Activated CD4-positive, alpha-beta memory T cell treated with anti-CD3 and anti-CD28 coated beads, Interleukin-2, amount 10 ng/mL, durations not matched to agents 7 days and 5 days (primary cell): Measurements from ENCODE around the gene LAMA4. TPM values are rescaled to one million over a fixed set of nuclear protein-coding genes. Genes with fewer than 3 reads are reported as not detected.
"Not testable (repeated sequence)": the region's sequence is repeated elsewhere in the genome, so short reads cannot be mapped to it uniquely, and the experiment has no call there.

ENCODE experiments used
- CTCF ChIA-PET: fragments of 350-600 bp; sonication (Branson Sonifier 250); formaldehyde crosslinking; loops from one replicate; lab custom pipeline; 2021; ENCODE audit warnings: antibody characterized with exemption, inconsistent platforms; lab: Charles Lee
- POLR2A ChIA-PET: fragments of 350-600 bp; sonication (Branson Sonifier 250); formaldehyde crosslinking; loops from one replicate; lab custom pipeline; 2021; ENCODE audit warnings: antibody characterized with exemption; lab: Charles Lee
- DNase-seq: peaks from one replicate; pipeline ENCODE4 v3.0.0-alpha.2; 2020
- H3K27ac Mint-ChIP-seq: one replicate; pipeline ENCODE4 v1.8.0; 2021; ENCODE audit warnings: mild to moderate bottlenecking, mixed read lengths
- H3K27me3 Mint-ChIP-seq: one replicate; pipeline ENCODE4 v1.8.0; 2021; ENCODE audit warnings: mixed read lengths
- H3K36me3 Mint-ChIP-seq: one replicate; pipeline ENCODE4 v1.8.0; 2021; ENCODE audit warnings: low read depth, mixed read lengths
- H3K4me1 Mint-ChIP-seq: one replicate; pipeline ENCODE4 v1.8.0; 2021; ENCODE audit warnings: mixed read lengths
- H3K4me3 Mint-ChIP-seq: one replicate; pipeline ENCODE4 v1.8.0; 2021; ENCODE audit warnings: mild to moderate bottlenecking, mixed read lengths
- H3K9me3 Mint-ChIP-seq: one replicate; pipeline ENCODE4 v1.8.0; 2021; ENCODE audit warnings: mixed read lengths
- total RNA-seq, 2 experiments: library from RNA; stranded (reverse); gene quantifications; one replicate each; pipeline ENCODE4 v1.2.3, GENCODE V29; 2021

Gene LAMA4
- total RNA-seq, 2 experiments from 2014 or later: not detected

GRCh38 chr6:112118034-112118433 is 136.3 kb downstream of the LAMA4 start:
- peaks cover 26% of the 10 kb centered on the region for H3K4me1 Mint-ChIP-seq
- no peak overlapping the region for H3K27ac Mint-ChIP-seq
- peaks cover 19% of the 10 kb centered on the region for H3K27me3 Mint-ChIP-seq
- no peaks in the 10 kb centered on the region for H3K9me3 Mint-ChIP-seq
- H3K4me3 Mint-ChIP-seq: no peak overlapping the region
- H3K36me3 Mint-ChIP-seq: no peaks in the 10 kb centered on the region
- DNase-seq: no peak
- POLR2A ChIA-PET: no interaction called here
- CTCF ChIA-PET: interaction anchor here (0.7 kb wide), 1 partner anchor 10 kb away, joined by 3 read pairs; no protein-coding TSS in a partner anchor

GRCh38 chr6:112117554-112117953 is 136.8 kb downstream of the LAMA4 start:
- no peaks in the 10 kb centered on the region for H3K36me3 Mint-ChIP-seq
- ChIA-PET POLR2A (no interaction called here), CTCF (interaction anchor here (0.7 kb wide), 1 partner anchor 10 kb away, joined by 3 read pairs; no protein-coding TSS in a partner anchor)
- peaks cover 26% of the 10 kb centered on the region for H3K4me1 Mint-ChIP-seq
- peaks cover 18% of the 10 kb centered on the region for H3K27me3 Mint-ChIP-seq
- peak overlapping the region; percentile 33 for H3K4me3 Mint-ChIP-seq
- no peaks in the 10 kb centered on the region for H3K9me3 Mint-ChIP-seq
- H3K27ac Mint-ChIP-seq: peak overlapping the region; percentile 42
- peak; percentile 21 for DNase-seq

GRCh38 chr6:112116221-112116620 is 138.1 kb downstream of the LAMA4 start:
- ChIA-PET POLR2A (interaction anchor here (1.0 kb wide), 1 partner anchor 29 kb away, joined by 5 read pairs; the partner anchor contains the start of genes FAM229B and TUBE1), CTCF (no interaction called here)
- Mint-ChIP-seq H3K36me3 (no peaks in the 10 kb centered on the region), H3K27ac (no peak overlapping the region), H3K4me1 (peaks cover 26% of the 10 kb centered on the region), H3K9me3 (no peaks in the 10 kb centered on the region), H3K4me3 (no peak overlapping the region), H3K27me3 (peaks cover 24% of the 10 kb centered on the region)
- DNase-seq: no peak

GRCh38 chr6:112114577-112115223 is 139.7 kb downstream of the LAMA4 start:
- no peak for DNase-seq
- POLR2A ChIA-PET: no interaction called here

GRCh38 chr6:112113918-112114317 is 140.4 kb downstream of the LAMA4 start:
- Mint-ChIP-seq H3K27me3 (peaks cover 24% of the 10 kb centered on the region), H3K27ac (no peak overlapping the region), H3K4me3 (no peak overlapping the region), H3K9me3 (no peaks in the 10 kb centered on the region), H3K36me3 (no peaks in the 10 kb centered on the region), H3K4me1 (peaks cover 26% of the 10 kb centered on the region)
- ChIA-PET POLR2A (no interaction called here), CTCF (no interaction called here)
- DNase-seq: no peak

More at GRCh38 chr6:112114577-112115223, 139.7 kb downstream of the LAMA4 start:
- H3K4me3 Mint-ChIP-seq: no peak overlapping the region
- H3K27me3 Mint-ChIP-seq: peaks cover 24% of the 10 kb centered on the region
- H3K9me3 Mint-ChIP-seq: no peaks in the 10 kb centered on the region
- H3K4me1 Mint-ChIP-seq: peaks cover 26% of the 10 kb centered on the region
- H3K36me3 Mint-ChIP-seq: no peaks in the 10 kb centered on the region
- CTCF ChIA-PET: no interaction called here
- no peak overlapping the region for H3K27ac Mint-ChIP-seq

- ChIA-PET POLR2A (no interaction called here), CTCF (no interaction called here)
- no peak overlapping the region for H3K4me3 Mint-ChIP-seq
- peaks cover 25% of the 10 kb centered on the region for H3K27me3 Mint-ChIP-seq
- no peaks in the 10 kb centered on the region for H3K9me3 Mint-ChIP-seq
- H3K36me3 Mint-ChIP-seq: no peaks in the 10 kb centered on the region
- H3K4me1 Mint-ChIP-seq: peaks cover 22% of the 10 kb centered on the region
- DNase-seq: no peak
- no peak overlapping the region for H3K27ac Mint-ChIP-seq
These were observed 140.9 kb downstream of the LAMA4 start for GRCh38 chr6:112113431-112113830.

GRCh38 chr6:112109262-112109661 is 145.1 kb downstream of the LAMA4 start:
- Mint-ChIP-seq H3K36me3 (no peaks in the 10 kb centered on the region), H3K4me3 (no peak overlapping the region), H3K9me3 (peaks cover 7% of the 10 kb centered on the region), H3K27me3 (peaks cover 35% of the 10 kb centered on the region), H3K4me1 (no peaks in the 10 kb centered on the region), H3K27ac (no peak overlapping the region)
- ChIA-PET CTCF (no interaction called here), POLR2A (no interaction called here)
- no peak for DNase-seq

- DNase-seq: no peak
- ChIA-PET POLR2A (no interaction called here), CTCF (no interaction called here)
- Mint-ChIP-seq H3K4me1 (no peaks in the 10 kb centered on the region), H3K9me3 (peaks cover 7% of the 10 kb centered on the region), H3K27ac (no peak overlapping the region), H3K36me3 (no peaks in the 10 kb centered on the region), H3K4me3 (no peak overlapping the region), H3K27me3 (peaks cover 35% of the 10 kb centered on the region)
These were observed 147.8 kb downstream of the LAMA4 start for GRCh38 chr6:112106562-112106961.

- CTCF ChIA-PET, POLR2A ChIA-PET, H3K36me3 Mint-ChIP-seq, H3K4me1 Mint-ChIP-seq, H3K27ac Mint-ChIP-seq, DNase-seq, H3K9me3 Mint-ChIP-seq, H3K4me3 Mint-ChIP-seq: not testable (repeated sequence)
- peaks cover 35% of the 10 kb centered on the region for H3K27me3 Mint-ChIP-seq
These were observed 148.3 kb downstream of the LAMA4 start for GRCh38 chr6:112106026-112106425.

GRCh38 chr6:112100561-112100960 is 153.8 kb downstream of the LAMA4 start:
- peaks cover 22% of the 10 kb centered on the region for H3K27me3 Mint-ChIP-seq
- DNase-seq: no peak
- H3K4me3 Mint-ChIP-seq: no peak overlapping the region
- H3K4me1 Mint-ChIP-seq: no peaks in the 10 kb centered on the region
- H3K36me3 Mint-ChIP-seq: no peaks in the 10 kb centered on the region
- no peak overlapping the region for H3K27ac Mint-ChIP-seq
- H3K9me3 Mint-ChIP-seq: peaks cover 4% of the 10 kb centered on the region
- ChIA-PET CTCF (no interaction called here), POLR2A (no interaction called here)

- POLR2A ChIA-PET: no interaction called here
- no peaks in the 10 kb centered on the region for H3K4me1 Mint-ChIP-seq
- H3K9me3 Mint-ChIP-seq: no peaks in the 10 kb centered on the region
These were observed 157.5 kb downstream of the LAMA4 start for GRCh38 chr6:112096901-112097300.

GRCh38 chr6:112087916-112088315 is 166.5 kb downstream of the LAMA4 start:
- ChIA-PET POLR2A (interaction anchor here (0.6 to 3.8 kb wide), 9 partner anchors 11 to 609 kb away, joined by 3 to 14 read pairs (median 5); partner anchors contain the start of gene TRAF3IP2), CTCF (interaction anchor here (0.9 to 3.3 kb wide), 11 partner anchors 12 to 829 kb away, joined by 3 to 29 read pairs (median 5); a partner anchor contains a TSS)
- DNase-seq: no peak
- Mint-ChIP-seq H3K4me3 (no peak overlapping the region), H3K4me1 (peaks cover 8% of the 10 kb centered on the region), H3K27ac (no peak overlapping the region), H3K27me3 (peaks cover 35% of the 10 kb centered on the region), H3K9me3 (no peaks in the 10 kb centered on the region), H3K36me3 (peaks cover 13% of the 10 kb centered on the region)

More at GRCh38 chr6:112096901-112097300, 157.5 kb downstream of the LAMA4 start:
- Mint-ChIP-seq H3K4me3 (no peak overlapping the region), H3K27ac (no peak overlapping the region), H3K27me3 (peaks cover 21% of the 10 kb centered on the region), H3K36me3 (no peaks in the 10 kb centered on the region)
- CTCF ChIA-PET: no interaction called here
- no peak for DNase-seq

GRCh38 chr6:112087136-112087911 is 167.0 kb downstream of the LAMA4 start, which contains the start of the genes FAM229B and TUBE1:
Gene FAM229B (plus strand): TSS chr6:112087591. CDS start chr6:112099284, 11,693 bp downstream.
Gene TUBE1 (minus strand): TSS chr6:112087482. CDS start chr6:112087434, 48 bp downstream.
- peak; percentile 92 for DNase-seq
- no peak within 1 kb of the TSS for H3K27ac Mint-ChIP-seq
- no peak within 1 kb of the TSS for H3K4me3 Mint-ChIP-seq
- ChIA-PET CTCF (interaction anchor here (0.6 to 3.3 kb wide), 15 partner anchors 11 to 831 kb away, joined by 3 to 29 read pairs (median 4); partner anchors contain the start of gene TRAF3IP2), POLR2A (interaction anchor here (0.6 to 3.8 kb wide), 11 partner anchors 12 to 609 kb away, joined by 3 to 14 read pairs (median 5); partner anchors contain the start of gene TRAF3IP2)
- peaks cover 14% of the 10 kb centered on the region for H3K36me3 Mint-ChIP-seq
- peaks cover 33% of the 10 kb centered on the region for H3K27me3 Mint-ChIP-seq
- no peaks in the 10 kb centered on the region for H3K9me3 Mint-ChIP-seq
- H3K4me1 Mint-ChIP-seq: peaks cover 8% of the 10 kb centered on the region
